ENCODE data around the gene FAM193B. TPM values are rescaled to one million over a fixed set of nuclear protein-coding genes. Genes with fewer than 3 reads are reported as not detected.
A peak's percentile ranks its signal among the peaks of the same experiment; 100 is the strongest.

The FAM193B gene
- total and polyA plus RNA-seq, 9 of the 15 experiments (the other 6 are each of a cell fraction or from before 2014, with no cell fraction given) = 4.4 to 76.4 (median 37.3) TPM

GRCh38 chr5:177529247-177530203 lies 24.8 kb downstream of the FAM193B start (continued):
- TF ChIP-seq MNT (conservative IDR thresholded peaks at IDR 0.05) = 0 out of 4 replicates have a peak, but pooled peaks of 1 of the 2 experiments have one; percentile 34
- no peak for TF ChIP-seq RBM15 (IDR thresholded peaks at IDR 0.05; ENCODE audit: insufficient read depth, low read length)
- no peak for TF ChIP-seq HOMEZ (CRISPR knock-in tag; IDR thresholded peaks at IDR 0.05)
- no peak for TF ChIP-seq MLLT1 (IDR thresholded peaks at IDR 0.05)
- no peak for TF ChIP-seq COPS2 (conservative IDR thresholded peaks at IDR 0.05)
- TF ChIP-seq ZNF395 (CRISPR knock-in tag; IDR thresholded peaks at IDR 0.05) = no peak; the same call in 1 of the 2 replicates
- TF ChIP-seq ZKSCAN1 (IDR thresholded peaks at IDR 0.05; ENCODE audit: low read depth, low read length) = peak; percentile 29; the same call in 1 of the 2 replicates
- no peak for TF ChIP-seq SRSF3 (IDR thresholded peaks at IDR 0.05; ENCODE audit: insufficient read depth, low read length)
- TF ChIP-seq ZNF274 (IDR thresholded peaks at IDR 0.05; ENCODE audit: borderline replicate concordance, low read depth, low read length) = peak; percentile 22; the same call in 1 of the 2 replicates
- TF ChIP-seq BDP1 (IDR thresholded peaks at IDR 0.05; ENCODE audit: insufficient read depth, insufficient read length) = no peak
- no peak for TF ChIP-seq ZNF324 (CRISPR knock-in tag; IDR thresholded peaks at IDR 0.05)
- TF ChIP-seq PYGO2 (tag; IDR thresholded peaks at IDR 0.05) = no peak
- no peak for TF ChIP-seq CHCHD3 (CRISPR knock-in tag; IDR thresholded peaks at IDR 0.05)
- no peak for TF ChIP-seq ZNF586 (CRISPR knock-in tag; conservative IDR thresholded peaks at IDR 0.05)
- no peak for TF ChIP-seq XRCC5 (IDR thresholded peaks at IDR 0.05; ENCODE audit: low read depth, low read length)

All from K562 (cell line).